A673 (cell line): ENCODE data around the gene OR5AU1. TPM values are rescaled to one million over a fixed set of nuclear protein-coding genes. Genes with fewer than 3 reads are reported as not detected.
"Not testable (repeated sequence)": the region's sequence is repeated elsewhere in the genome, so short reads cannot be mapped to it uniquely, and the experiment has no call there.

Source experiments
- BruUV-seq: library from RNA; stranded (reverse); fragments of 400-500 nt; replicated peaks from 2 replicates; lab custom pipeline; 2021; lab: Mats Ljungman, UMichigan
- CTCF ChIA-PET: fragments of 300-600 bp; sonication (Branson Sonifier 250); formaldehyde crosslinking; loops from one replicate; lab custom pipeline; 2022; ENCODE audit warnings: antibody characterized with exemption; lab: Charles Lee
- POLR2A ChIA-PET: fragments of 300-600 bp; sonication (Branson Sonifier 250); formaldehyde crosslinking; loops from one replicate; lab custom pipeline; 2022; ENCODE audit warnings: antibody characterized with exemption; ENCODE audit not compliant: low non-redundant PET; lab: Charles Lee
- DNase-seq: peaks from one replicate; pipeline ENCODE4 v3.0.0-alpha.2; 2015; ENCODE audit warnings: low spot score
- H3K27ac ChIP-seq: fragments of 200-600 bp; sonication (generic); 2 replicates; pipeline ENCODE4 v1.5.1; 2016; ENCODE audit warnings: mixed run types, low read depth, mild to moderate bottlenecking, mixed read lengths, antibody characterized with exemption, low read length; ENCODE audit not compliant: poor library complexity, severe bottlenecking
- H3K27me3 ChIP-seq: fragments of 200-600 bp; sonication (generic); replicated peaks from 2 replicates; pipeline ENCODE4 v1.6.1; 2017; ENCODE audit warnings: mixed run types, low read depth, mild to moderate bottlenecking, mixed read lengths, antibody characterized with exemption, low read length; ENCODE audit not compliant: insufficient read depth, poor library complexity
- H3K36me3 ChIP-seq: fragments of 200-600 bp; sonication (generic); 2 replicates; pipeline ENCODE4 v1.6.1; 2016; ENCODE audit warnings: mixed run types, mild to moderate bottlenecking, mixed read lengths, antibody characterized with exemption, low read length; ENCODE audit not compliant: insufficient read depth, poor library complexity, severe bottlenecking
- H3K4me1 ChIP-seq: fragments of 200-600 bp; sonication (generic); 2 replicates; pipeline ENCODE4 v1.6.1; 2017; ENCODE audit warnings: mixed run types, mild to moderate bottlenecking, mixed read lengths, antibody characterized with exemption, low read length; ENCODE audit not compliant: insufficient read depth, poor library complexity, severe bottlenecking
- H3K4me3 ChIP-seq: fragments of 200-600 bp; sonication (generic); 2 replicates; pipeline ENCODE4 v1.5.1; 2016; ENCODE audit warnings: low read depth, mixed run types, mild to moderate bottlenecking, mixed read lengths, low read length; ENCODE audit not compliant: poor library complexity, severe bottlenecking
- H3K9me3 ChIP-seq: fragments of 200-600 bp; sonication (generic); 2 replicates; pipeline ENCODE4 v1.6.1; 2016; ENCODE audit warnings: mixed run types, low read depth, mild to moderate bottlenecking, mixed read lengths, antibody characterized with exemption, low read length; ENCODE audit not compliant: poor library complexity, severe bottlenecking
- EZH2 ChIP-seq: fragments of 200-600 bp; sonication (generic); IDR thresholded peaks from 2 replicates; pipeline ENCODE4 v1.6.1; 2017; ENCODE audit warnings: borderline replicate concordance, low read depth, mild to moderate bottlenecking, mixed read lengths, antibody characterized with exemption, low read length; ENCODE audit not compliant: poor library complexity, severe bottlenecking
- intact Hi-C: fragments of 100-400 bp; cut with micrococcal nuclease; formaldehyde crosslinking; loops from one replicate; pipeline ENCODE4 v1.10.0; 2022; ENCODE audit not compliant: unreplicated experiment
- total RNA-seq: library from RNA; stranded (reverse); gene quantifications from 2 replicates; pipeline ENCODE4 v1.2.3, GENCODE V29; 2021
- TF ChIP-seq, protein P1 (sequence below): fragments of 300-800, 200-600 bp; sonication (generic); conservative IDR thresholded peaks from 2 replicates; pipeline ENCODE4 v1.5.1; 2017; ENCODE audit warnings: low read depth, mild to moderate bottlenecking, antibody characterized with exemption, low read length, moderate library complexity, mixed read lengths

OR5AU1 gene
- total RNA-seq, 1 experiment from 2014 or later, result not detected

DNA sequence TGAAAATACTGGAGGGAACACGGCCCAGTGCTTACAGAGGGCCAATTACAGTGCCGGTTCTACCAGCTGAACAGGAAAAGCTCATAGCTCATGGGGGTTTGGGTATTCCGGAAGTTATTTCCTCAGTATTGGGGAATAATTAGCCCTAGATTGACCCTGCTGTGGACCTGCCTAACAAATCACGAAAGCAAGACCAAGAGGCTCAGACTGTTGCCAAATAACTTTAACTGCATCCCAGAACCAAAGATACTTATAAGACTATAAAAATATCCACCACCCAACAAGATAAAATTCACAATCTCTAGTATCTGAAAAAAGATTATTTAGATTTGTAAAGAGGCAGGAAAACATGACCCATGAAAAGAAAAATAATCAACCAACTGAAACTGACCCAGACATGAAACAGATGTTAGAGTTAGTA is 8.0 kb upstream of the OR5AU1 start:
- no peaks in the 10 kb centered on the region for H3K27me3 ChIP-seq
- ChIA-PET POLR2A (no interaction called here), CTCF (no interaction called here)
- no peak for DNase-seq
- no peak overlapping the region for H3K4me3 ChIP-seq
- H3K27ac ChIP-seq, result no peak overlapping the region
- intact Hi-C loops, result no loop called here
- TF ChIP-seq, protein P1, sequence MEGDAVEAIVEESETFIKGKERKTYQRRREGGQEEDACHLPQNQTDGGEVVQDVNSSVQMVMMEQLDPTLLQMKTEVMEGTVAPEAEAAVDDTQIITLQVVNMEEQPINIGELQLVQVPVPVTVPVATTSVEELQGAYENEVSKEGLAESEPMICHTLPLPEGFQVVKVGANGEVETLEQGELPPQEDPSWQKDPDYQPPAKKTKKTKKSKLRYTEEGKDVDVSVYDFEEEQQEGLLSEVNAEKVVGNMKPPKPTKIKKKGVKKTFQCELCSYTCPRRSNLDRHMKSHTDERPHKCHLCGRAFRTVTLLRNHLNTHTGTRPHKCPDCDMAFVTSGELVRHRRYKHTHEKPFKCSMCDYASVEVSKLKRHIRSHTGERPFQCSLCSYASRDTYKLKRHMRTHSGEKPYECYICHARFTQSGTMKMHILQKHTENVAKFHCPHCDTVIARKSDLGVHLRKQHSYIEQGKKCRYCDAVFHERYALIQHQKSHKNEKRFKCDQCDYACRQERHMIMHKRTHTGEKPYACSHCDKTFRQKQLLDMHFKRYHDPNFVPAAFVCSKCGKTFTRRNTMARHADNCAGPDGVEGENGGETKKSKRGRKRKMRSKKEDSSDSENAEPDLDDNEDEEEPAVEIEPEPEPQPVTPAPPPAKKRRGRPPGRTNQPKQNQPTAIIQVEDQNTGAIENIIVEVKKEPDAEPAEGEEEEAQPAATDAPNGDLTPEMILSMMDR, result no peak
- TF ChIP-seq EZH2, result no peak
- H3K4me1 ChIP-seq, result no peaks in the 10 kb centered on the region
- no TSS peak for BruUV-seq
- no peaks in the 10 kb centered on the region for H3K36me3 ChIP-seq
- no peaks in the 10 kb centered on the region for H3K9me3 ChIP-seq

- DNase-seq, result no peak
- no peaks in the 10 kb centered on the region for H3K4me1 ChIP-seq
- no TSS peak for BruUV-seq
- H3K9me3 ChIP-seq, result no peaks in the 10 kb centered on the region
- H3K36me3 ChIP-seq, result no peaks in the 10 kb centered on the region
- ChIA-PET CTCF (no interaction called here), POLR2A (no interaction called here)
- peaks cover 3% of the 10 kb centered on the region for H3K27me3 ChIP-seq
- H3K27ac ChIP-seq, result no peak overlapping the region
- H3K4me3 ChIP-seq, result no peak overlapping the region
- TF ChIP-seq EZH2, result no peak
- TF ChIP-seq, protein P1, result no peak
- intact Hi-C loops, result no loop called here
These were observed 6.2 kb upstream of the OR5AU1 start for GRCh38 chr14:21162081-21162480.

DNA sequence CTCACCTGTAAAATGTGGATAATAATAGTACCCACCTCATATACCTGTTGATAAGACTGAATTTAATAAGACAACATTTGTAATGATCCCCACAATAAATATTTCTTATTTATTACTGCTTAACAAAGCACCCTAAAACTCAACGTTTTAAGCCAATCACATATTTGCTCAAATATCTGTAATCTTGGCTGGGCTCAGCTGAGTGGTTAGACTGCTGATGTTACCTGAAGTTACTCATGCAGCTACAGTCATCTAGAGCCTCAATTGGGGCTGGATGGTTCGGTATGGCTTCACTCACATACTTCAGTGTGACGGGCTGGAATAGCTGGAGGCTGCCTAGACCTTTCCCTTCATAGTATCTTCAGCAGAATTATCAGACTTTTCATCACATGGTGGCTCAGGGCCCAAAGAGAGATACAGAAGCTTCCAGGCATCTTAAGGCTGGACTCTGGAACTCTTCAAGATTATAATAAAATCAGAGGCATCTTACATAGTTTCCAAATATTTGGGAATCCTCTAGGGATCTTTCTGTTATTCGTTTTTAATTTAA is 4.3 kb upstream of the OR5AU1 start:
- no TSS peak for BruUV-seq
- TF ChIP-seq, protein P1, result no peak
- no peak for TF ChIP-seq EZH2
- no peak overlapping the region for H3K4me3 ChIP-seq
- POLR2A ChIA-PET, result no interaction called here
- H3K4me1 ChIP-seq, result no peaks in the 10 kb centered on the region
- H3K36me3 ChIP-seq, result no peaks in the 10 kb centered on the region
- H3K27ac ChIP-seq, result no peak overlapping the region
- no peak for DNase-seq
- intact Hi-C loops, result no loop called here
- CTCF ChIA-PET, result no interaction called here
- H3K27me3 ChIP-seq, result peaks cover 3% of the 10 kb centered on the region
- no peaks in the 10 kb centered on the region for H3K9me3 ChIP-seq

- POLR2A ChIA-PET, H3K27ac ChIP-seq, intact Hi-C loops, BruUV-seq, H3K27me3 ChIP-seq, CTCF ChIA-PET, H3K4me1 ChIP-seq, H3K36me3 ChIP-seq, H3K9me3 ChIP-seq, DNase-seq, H3K4me3 ChIP-seq: not testable (repeated sequence)
These were observed 2.3 kb upstream of the OR5AU1 start for GRCh38 chr14:21158175-21158574.
